22Rv1 (cell line): ENCODE results near the gene HOXA3.

Source experiments
- CTCF ChIP-seq: fragments of 450-650 bp; IDR thresholded peaks from 2 replicates; pipeline ENCODE4 v1.5.1; 2017; ENCODE audit warnings: mild to moderate bottlenecking
- ZFX ChIP-seq: fragments of 450-650 bp; IDR thresholded peaks from 2 replicates; pipeline ENCODE4 v1.6.1; 2017; ENCODE audit warnings: antibody characterized with exemption, borderline replicate concordance

- no peak for TF ChIP-seq CTCF
- no peak for TF ChIP-seq ZFX
These were observed 86.2 kb downstream of the HOXA3 start for GRCh38 chr7:27066148-27066547.
